CD14-positive monocyte (primary cell): ENCODE results near the gene PTCD1. TPM values are rescaled to one million over a fixed set of nuclear protein-coding genes. Genes with fewer than 3 reads are reported as not detected.

Experiments
- DNase-seq, 3 donors: peaks; one replicate each; pipeline ENCODE4 v3.0.0-alpha.2; 2011 to 2022
- H2AFZ ChIP-seq: 2 replicates; pipeline ENCODE4 v1.6.0; 2012; ENCODE audit warnings: mild to moderate bottlenecking, low read depth, low read length, inconsistent platforms; ENCODE audit not compliant: insufficient read depth, poor library complexity, severe bottlenecking
- H3K27ac ChIP-seq, 2 donors: 1 replicate in 1 of 2; 2 replicates in 1 of 2; pipeline ENCODE4 v1.5.1; 2012 to 2013; ENCODE audit warnings: low read length in 2 of 2, control low read depth in 1 of 2, inconsistent platforms in 1 of 2, low read depth in 1 of 2, mild to moderate bottlenecking in 1 of 2
- H3K27me3 ChIP-seq, 2 donors: one replicate each; pipeline versions ENCODE4 v1.6.0 to v1.6.1; 2011 to 2013; ENCODE audit warnings: low read length in 2 of 2; ENCODE audit not compliant: control insufficient read depth in 2 of 2, insufficient read depth in 2 of 2
- H3K36me3 ChIP-seq, 2 donors: replicated peaks in 1 of 2; 1 replicate in 1 of 2; 2 replicates in 1 of 2; pipeline versions ENCODE4 v1.5.1 to v1.6.1; 2012 to 2013; ENCODE audit warnings: low read length in 2 of 2, control low read depth in 1 of 2, inconsistent platforms in 1 of 2, mild to moderate bottlenecking in 1 of 2; ENCODE audit not compliant: insufficient read depth in 2 of 2, control insufficient read depth in 1 of 2
- H3K4me1 ChIP-seq, 2 donors: 1 replicate in 1 of 2; 2 replicates in 1 of 2; pipeline versions ENCODE4 v1.5.1 to v1.6.1; 2012 to 2013; ENCODE audit warnings: low read length in 2 of 2, control low read depth in 1 of 2, inconsistent platforms in 1 of 2, mild to moderate bottlenecking in 1 of 2, moderate library complexity in 1 of 2; ENCODE audit not compliant: insufficient read depth in 2 of 2, control insufficient read depth in 1 of 2
- H3K4me2 ChIP-seq: replicated peaks from 2 replicates; pipeline ENCODE3; 2012; ENCODE audit warnings: low read length, moderate library complexity, mild to moderate bottlenecking; ENCODE audit not compliant: poor library complexity, severe bottlenecking; ENCODE audit errors: extremely low read depth
- H3K4me3 ChIP-seq, 3 experiments: fragments of 200-600 bp in 1 of 3; sonication (generic) in 1 of 3; replicated peaks in 1 of 3; 1 replicate in 2 of 3; 2 replicates in 1 of 3; pipeline ENCODE4 v1.5.1; 2011 to 2013; ENCODE audit warnings: low read length in 3 of 3, mild to moderate bottlenecking in 3 of 3, control low read depth in 2 of 3, low read depth in 2 of 3, inconsistent platforms in 1 of 3, moderate library complexity in 1 of 3
- H3K79me2 ChIP-seq: 2 replicates; pipeline ENCODE4 v1.6.0; 2012; ENCODE audit warnings: mild to moderate bottlenecking, control low read depth, inconsistent platforms, low read length, moderate library complexity; ENCODE audit not compliant: insufficient read depth
- H3K9ac ChIP-seq: 2 replicates; pipeline ENCODE4 v1.6.0; 2017; ENCODE audit warnings: low read length, mild to moderate bottlenecking; ENCODE audit not compliant: insufficient read depth, poor library complexity, severe bottlenecking
- H3K9me3 ChIP-seq, 2 donors: replicated peaks in 1 of 2; 1 replicate in 1 of 2; 2 replicates in 1 of 2; pipeline versions ENCODE4 v1.5.1 to v1.6.1; 2012 to 2013; ENCODE audit warnings: low read length in 2 of 2, control low read depth in 1 of 2; ENCODE audit not compliant: control insufficient read depth in 1 of 2, insufficient read depth in 1 of 2
- H4K20me1 ChIP-seq: 2 replicates; pipeline ENCODE4 v1.6.0; 2012; ENCODE audit warnings: mild to moderate bottlenecking, low read length, control low read depth, moderate library complexity; ENCODE audit not compliant: insufficient read depth
- H3K27ac Mint-ChIP-seq, 7 donors: one replicate each; pipeline ENCODE4 v1.8.0; 2020; ENCODE audit warnings: mild to moderate bottlenecking in 7 of 7, mixed read lengths in 7 of 7, moderate library complexity in 6 of 7, inconsistent platforms in 2 of 7
- H3K27me3 Mint-ChIP-seq, 3 donors: one replicate each; pipeline ENCODE4 v1.8.0; 2021 to 2022; ENCODE audit warnings: low read depth in 3 of 3, mild to moderate bottlenecking in 3 of 3, mixed read lengths in 3 of 3, moderate library complexity in 3 of 3, inconsistent platforms in 1 of 3
- H3K36me3 Mint-ChIP-seq, 2 donors: one replicate each; pipeline ENCODE4 v1.8.0; 2020; ENCODE audit warnings: mixed read lengths in 2 of 2, inconsistent platforms in 1 of 2, mild to moderate bottlenecking in 1 of 2
- H3K4me1 Mint-ChIP-seq: one replicate; pipeline ENCODE4 v1.8.0; 2020; ENCODE audit warnings: mild to moderate bottlenecking, mixed read lengths
- H3K4me3 Mint-ChIP-seq, 2 donors: one replicate each; pipeline ENCODE4 v1.8.0; 2020; ENCODE audit warnings: mild to moderate bottlenecking in 2 of 2, mixed read lengths in 2 of 2, moderate library complexity in 1 of 2
- H3K9me3 Mint-ChIP-seq, 7 donors: one replicate each; pipeline ENCODE4 v1.8.0; 2020 to 2022; ENCODE audit warnings: mixed read lengths in 7 of 7, mild to moderate bottlenecking in 6 of 7, moderate library complexity in 6 of 7, inconsistent platforms in 2 of 7
- CTCF ChIP-seq: fragments of 200-600 bp; IDR thresholded peaks from one replicate; pipeline ENCODE4 v1.8.0; 2022; ENCODE audit warnings: antibody characterized with exemption, mild to moderate bottlenecking
- WGBS: methylation state at CpG from one replicate; pipeline ENCODE4 v1.1.5; 2013; ENCODE audit warnings: missing lambda C conversion rate; ENCODE audit not compliant: insufficient coverage; 5-methylcytosine and 5-hydroxymethylcytosine counted together
- intact Hi-C, 2 donors: fragments of 100-400 bp; cut with micrococcal nuclease; formaldehyde crosslinking; loops; one replicate each; pipeline versions ENCODE4 v1.15.0 to v1.15.1; 2023
- polyA plus RNA-seq, 3 donors: library from polyadenylated mRNA; depleted of rRNA in 1 of 3; unstranded in 2 of 3; stranded (reverse) in 1 of 3; fragments of 300-500 nt in 2 of 3; fragments of >200 nt in 1 of 3; fragmentation: Illumina TruSeq in 2 of 3; gene quantifications; 1 replicate in 2 of 3; 2 replicates in 1 of 3; pipeline ENCODE4 v1.2.3, GENCODE V29; 2012 to 2021

The PTCD1 gene
- polyA plus RNA-seq, 3 donors, result 0.74 to 4.3 (median 1.6) TPM

- peaks cover 42% of the 10 kb centered on the region for H3K4me1 Mint-ChIP-seq
- peak overlapping the region; percentile 93 for H3K4me2 ChIP-seq
- H3K36me3 Mint-ChIP-seq, result peaks cover 15 to 34% of the 10 kb centered on the region in 2 donors
- peak overlapping the region; percentile 74 to 83 for H3K4me3 Mint-ChIP-seq
- H4K20me1 ChIP-seq, result peaks cover 33% of the 10 kb centered on the region
- intact Hi-C loops, result loop anchor here in 1 of 2 donors (2.0 kb wide), 1 partner anchor 35 kb away; the partner anchor contains the start of genes BUD31 and PDAP1
- no peaks in the 10 kb centered on the region for H3K9me3 Mint-ChIP-seq
- peaks cover 44% of the 10 kb centered on the region for H3K79me2 ChIP-seq
- peak overlapping the region; percentile 86 for H3K9ac ChIP-seq
- peak overlapping the region; percentile 92 for H2AFZ ChIP-seq
- H3K27me3 Mint-ChIP-seq, result no peaks in the 10 kb centered on the region
- H3K36me3 ChIP-seq, result peaks cover 12 to 24% of the 10 kb centered on the region in 2 donors
- H3K27ac ChIP-seq, result peak overlapping the region; percentile 44 to 94
- H3K4me1 ChIP-seq, result peaks cover 36 to 48% of the 10 kb centered on the region in 2 donors
- no peaks in the 10 kb centered on the region for H3K9me3 ChIP-seq
- peak overlapping the region; percentile 74 to 90 (median 85) for H3K27ac Mint-ChIP-seq
- TF ChIP-seq CTCF, result no peak
- WGBS, result 82% methylated on average over 28 of the region's 41 CpGs
- peak overlapping the region; percentile 82 to 95 (median 89) for H3K4me3 ChIP-seq
- H3K27me3 ChIP-seq, result no peaks in the 10 kb centered on the region
- no peak for DNase-seq
Observed at GRCh38 chr7:99373091-99374066, 65.2 kb downstream of the PTCD1 start.

GRCh38 chr7:99372275-99373090 is 66.1 kb downstream of the PTCD1 start:
- WGBS, result 80% methylated on average over 17 of the region's 21 CpGs
- Histone ChIP-seq H3K4me1 (peaks cover 27 to 39% of the 10 kb centered on the region in 2 donors), H3K27ac (no peak overlapping the region), H3K9me3 (no peaks in the 10 kb centered on the region), H3K4me2 (no peak overlapping the region), H3K79me2 (peaks cover 35% of the 10 kb centered on the region), H3K9ac (no peak overlapping the region), H3K36me3 (peaks cover 4 to 16% of the 10 kb centered on the region in 2 donors), H4K20me1 (peaks cover 26% of the 10 kb centered on the region), H2AFZ (no peak overlapping the region), H3K27me3 (no peaks in the 10 kb centered on the region), H3K4me3 (no peak overlapping the region)
- Mint-ChIP-seq H3K36me3 (peaks cover 9 to 32% of the 10 kb centered on the region in 2 donors), H3K4me3 (no peak overlapping the region), H3K27me3 (no peaks in the 10 kb centered on the region), H3K27ac (peak overlapping the region in 6 of 7 donors; percentile 11 to 82 (median 72)), H3K4me1 (peaks cover 33% of the 10 kb centered on the region), H3K9me3 (no peaks in the 10 kb centered on the region)
- intact Hi-C loops, result no loop called here
- no peak for TF ChIP-seq CTCF
- no peak for DNase-seq
